GM10248 (cell line): ENCODE results near the gene SCMH1.

Source experiments
- CTCF ChIA-PET: fragments of 300-600 bp; sonication (Branson Sonifier 250); formaldehyde crosslinking; extraction: SDS; loops from one replicate; lab custom pipeline; 2021; ENCODE audit warnings: antibody characterized with exemption; lab: Yijun Ruan, JAX
- POLR2A ChIA-PET: fragments of 350-650 bp; sonication (Branson Sonifier 250); formaldehyde crosslinking; extraction: SDS; loops from one replicate; lab custom pipeline; 2020; ENCODE audit warnings: antibody characterized with exemption; lab: Yijun Ruan, JAX
- DNase-seq: peaks from one replicate; pipeline ENCODE4 v3.0.0; 2012; ENCODE audit errors: extremely low spot score
- CTCF ChIP-seq: IDR thresholded peaks from 2 replicates; pipeline ENCODE4 v1.5.1; 2012; ENCODE audit warnings: mild to moderate bottlenecking, low read depth; ENCODE audit errors: extremely low read depth, missing control alignments, control extremely low read depth

Gene SCMH1

GRCh38 chr1:41078193-41078592, 163.9 kb downstream of the SCMH1 start:
- POLR2A ChIA-PET, result no interaction called here

GRCh38 chr1:41073971-41074370, 168.1 kb downstream of the SCMH1 start:
- ChIA-PET POLR2A (no interaction called here), CTCF (interaction anchor here (1.4 kb wide), 1 partner anchor 12 kb away, joined by 3 read pairs; no protein-coding TSS in a partner anchor)
- no peak for DNase-seq
- TF ChIP-seq CTCF, result no peak

More at GRCh38 chr1:41078193-41078592, 163.9 kb downstream of the SCMH1 start:
- no peak for TF ChIP-seq CTCF
- CTCF ChIA-PET, result no interaction called here
- DNase-seq, result no peak

GRCh38 chr1:41072051-41072450, 170.1 kb downstream of the SCMH1 start:
- POLR2A ChIA-PET, result no interaction called here
- TF ChIP-seq CTCF, result no peak
- CTCF ChIA-PET, result no interaction called here
- DNase-seq, result no peak

- ChIA-PET POLR2A (no interaction called here), CTCF (no interaction called here)
- DNase-seq, result no peak
- TF ChIP-seq CTCF, result no peak
Measured at GRCh38 chr1:41056907-41057306, 185.2 kb downstream of the SCMH1 start.

- POLR2A ChIA-PET, result no interaction called here
- no peak for DNase-seq
- no peak for TF ChIP-seq CTCF
- CTCF ChIA-PET, result no interaction called here
Measured at GRCh38 chr1:41053316-41053715, 188.8 kb downstream of the SCMH1 start.

GRCh38 chr1:41051022-41051421, 191.1 kb downstream of the SCMH1 start:
- CTCF ChIA-PET, result interaction anchor here (1.1 kb wide), 1 partner anchor 9 kb away, joined by 3 read pairs; no protein-coding TSS in a partner anchor
- POLR2A ChIA-PET, result no interaction called here
- DNase-seq, result no peak
- TF ChIP-seq CTCF, result no peak

- no peak for DNase-seq
- TF ChIP-seq CTCF, result no peak
- ChIA-PET POLR2A (no interaction called here), CTCF (no interaction called here)
Measured at GRCh38 chr1:41048540-41048939, 193.6 kb downstream of the SCMH1 start.
